NCI-H226 (cell line): Measurements from ENCODE around the gene TAMALIN.

Source experiments
- DNase-seq: peaks from one replicate; pipeline ENCODE4 v3.0.0-alpha.2; 2015

Gene TAMALIN

DNA sequence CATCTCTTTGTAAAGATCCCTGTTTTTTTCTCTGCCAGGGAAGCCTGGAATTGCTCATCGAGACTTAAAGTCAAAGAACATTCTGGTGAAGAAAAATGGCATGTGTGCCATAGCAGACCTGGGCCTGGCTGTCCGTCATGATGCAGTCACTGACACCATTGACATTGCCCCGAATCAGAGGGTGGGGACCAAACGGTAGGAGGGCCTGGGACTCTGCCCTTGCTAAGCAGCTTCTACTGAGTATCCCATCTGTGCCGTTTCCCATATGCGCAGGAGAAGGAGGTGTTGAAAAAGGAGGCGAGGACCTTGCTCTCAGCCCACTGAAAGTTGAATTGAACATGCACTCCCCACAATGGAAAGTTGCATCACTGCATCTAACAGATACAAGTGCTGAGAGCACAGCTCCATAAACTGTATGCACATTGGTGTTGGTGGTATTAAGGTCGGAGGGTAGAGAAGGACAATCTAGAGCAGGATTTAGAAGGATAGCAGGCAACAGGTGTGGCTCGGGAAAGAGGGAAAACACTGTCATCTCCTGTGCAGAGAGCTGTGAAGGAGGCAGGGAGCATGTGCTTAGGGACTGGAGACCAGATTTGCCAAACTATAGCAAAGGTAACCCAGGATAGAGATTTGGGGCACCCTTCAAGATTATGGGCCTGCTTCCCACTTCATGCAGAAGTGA lies 21.5 kb upstream of the TAMALIN start:
- no peak for DNase-seq

- no peak for DNase-seq
Measured at GRCh38 chr12:51986834-51987233, 19.9 kb upstream of the TAMALIN start.

DNA sequence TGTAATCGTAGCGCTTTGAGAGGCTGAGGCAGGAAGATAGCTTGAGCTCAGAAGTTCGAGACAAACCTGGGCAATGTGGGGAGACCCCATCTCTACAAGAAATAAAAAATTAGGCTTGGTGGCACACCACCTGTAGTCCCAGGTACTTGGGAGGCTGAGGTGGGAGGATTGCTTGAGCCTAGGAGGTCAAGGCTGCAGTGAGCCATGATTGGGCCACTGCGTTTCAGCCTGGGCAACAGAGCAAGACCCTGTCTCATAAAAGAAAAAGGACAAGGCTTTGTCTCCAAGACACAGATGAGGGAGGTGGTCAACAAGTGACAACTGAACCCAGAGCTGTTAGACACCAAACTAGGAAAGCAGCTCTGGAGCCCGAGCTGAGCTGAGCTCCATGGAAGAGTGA lies 14.5 kb upstream of the TAMALIN start:
- DNase-seq = no peak

- DNase-seq = no peak
Measured at GRCh38 chr12:51994539-51994820, 12.3 kb upstream of the TAMALIN start.

DNA sequence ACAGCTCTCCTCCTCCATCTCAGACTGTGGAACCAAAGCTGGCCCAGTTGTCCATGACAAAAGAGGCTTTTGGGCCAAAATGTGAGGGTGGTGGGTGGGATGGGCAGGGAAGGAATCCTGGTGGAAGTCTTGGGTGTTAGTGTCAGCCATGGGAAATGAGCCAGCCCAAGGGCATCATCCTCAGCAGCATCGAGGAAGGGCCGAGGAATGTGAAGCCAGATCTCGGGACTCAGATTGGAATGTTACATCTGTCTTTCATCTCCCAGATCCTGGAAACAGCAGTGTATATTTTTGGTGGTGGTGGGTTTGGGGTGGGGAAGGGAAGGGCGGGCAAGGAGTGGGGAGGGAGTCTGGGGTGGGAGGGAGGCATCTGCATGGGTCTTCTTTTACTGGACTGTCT lies 11.8 kb upstream of the TAMALIN start:
- DNase-seq = peak; percentile 29

GRCh38 chr12:51997136-51997535 lies 9.6 kb upstream of the TAMALIN start:
- no peak for DNase-seq

DNA sequence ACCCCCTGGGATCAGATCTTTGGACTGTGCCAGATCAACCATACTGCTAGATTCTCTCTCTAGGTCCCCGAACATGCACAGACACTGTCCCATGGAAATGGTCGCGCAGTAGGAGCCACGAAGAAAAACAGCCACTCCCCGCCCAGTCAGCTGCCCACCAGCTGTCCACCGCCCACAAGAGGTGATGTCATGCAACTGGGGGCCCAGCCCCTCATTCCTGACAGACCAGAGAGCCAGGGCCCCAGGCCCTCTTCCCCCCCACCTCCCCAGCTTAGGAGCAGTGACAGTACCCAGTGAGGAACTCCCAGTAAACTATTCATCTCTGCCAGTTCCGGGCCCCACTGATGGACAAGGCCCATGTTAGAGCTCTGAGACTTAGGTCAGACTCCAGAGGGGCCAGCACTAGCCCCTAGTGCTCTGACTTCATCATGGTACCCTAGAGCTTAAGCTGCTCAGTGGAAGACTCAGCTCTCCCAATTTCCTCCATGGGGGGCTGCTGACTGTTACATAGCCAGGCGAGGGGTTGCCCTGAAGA lies 3.7 kb upstream of the TAMALIN start:
- no peak for DNase-seq

DNA sequence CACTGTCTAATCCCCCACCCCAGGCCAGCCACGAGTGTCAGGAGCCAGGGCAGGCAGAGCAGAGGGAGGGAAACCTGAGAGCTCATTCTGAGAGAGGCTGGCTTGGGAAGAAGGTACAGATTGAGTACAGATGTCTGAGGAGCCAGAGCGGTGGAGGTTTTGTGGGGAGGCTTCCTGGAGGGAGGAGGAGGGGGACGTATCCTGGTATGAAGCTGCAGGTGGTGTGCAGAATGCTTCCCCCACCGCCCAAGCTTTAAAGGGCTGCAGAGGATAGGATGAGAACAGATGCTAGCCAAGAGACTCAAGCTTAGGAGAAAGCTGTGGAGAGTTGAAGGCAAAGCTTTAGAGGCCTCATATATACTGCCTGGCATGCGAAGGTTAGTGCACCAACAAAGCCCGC lies 3.2 kb upstream of the TAMALIN start:
- DNase-seq = no peak

DNA sequence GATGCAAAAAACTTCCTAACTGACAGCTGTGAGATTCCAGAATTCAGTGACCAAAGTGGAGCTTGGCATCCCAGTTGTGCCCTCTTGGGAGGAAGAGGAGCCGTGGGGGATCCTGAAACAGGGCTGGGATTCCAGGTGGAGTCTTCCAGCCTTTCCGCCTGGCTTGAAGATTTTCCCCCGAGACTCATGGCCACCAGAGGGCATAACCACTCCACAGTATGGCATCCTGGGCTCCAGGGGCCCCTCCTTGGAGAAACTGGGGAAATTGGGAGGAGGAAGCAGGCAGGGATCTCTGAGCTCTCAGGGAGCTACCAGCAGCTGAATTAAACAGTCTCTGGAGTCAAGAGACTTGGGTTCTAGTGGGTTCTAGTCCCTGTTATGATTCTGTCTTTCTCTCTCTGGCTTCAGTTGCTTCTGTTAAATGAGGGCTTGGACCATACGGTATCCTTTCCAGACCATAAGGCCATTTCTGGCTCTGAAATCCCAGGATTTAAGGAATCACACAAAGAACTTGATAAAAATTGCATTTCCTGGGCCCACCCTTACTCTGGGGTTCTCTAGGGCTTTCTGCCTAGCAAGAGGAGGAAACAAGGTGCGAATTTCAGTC lies 2.6 kb upstream of the TAMALIN start:
- DNase-seq = peak; percentile 56

- no peak for DNase-seq
Measured at GRCh38 chr12:52005218-52005902, 1.4 kb upstream of the TAMALIN start.

DNA sequence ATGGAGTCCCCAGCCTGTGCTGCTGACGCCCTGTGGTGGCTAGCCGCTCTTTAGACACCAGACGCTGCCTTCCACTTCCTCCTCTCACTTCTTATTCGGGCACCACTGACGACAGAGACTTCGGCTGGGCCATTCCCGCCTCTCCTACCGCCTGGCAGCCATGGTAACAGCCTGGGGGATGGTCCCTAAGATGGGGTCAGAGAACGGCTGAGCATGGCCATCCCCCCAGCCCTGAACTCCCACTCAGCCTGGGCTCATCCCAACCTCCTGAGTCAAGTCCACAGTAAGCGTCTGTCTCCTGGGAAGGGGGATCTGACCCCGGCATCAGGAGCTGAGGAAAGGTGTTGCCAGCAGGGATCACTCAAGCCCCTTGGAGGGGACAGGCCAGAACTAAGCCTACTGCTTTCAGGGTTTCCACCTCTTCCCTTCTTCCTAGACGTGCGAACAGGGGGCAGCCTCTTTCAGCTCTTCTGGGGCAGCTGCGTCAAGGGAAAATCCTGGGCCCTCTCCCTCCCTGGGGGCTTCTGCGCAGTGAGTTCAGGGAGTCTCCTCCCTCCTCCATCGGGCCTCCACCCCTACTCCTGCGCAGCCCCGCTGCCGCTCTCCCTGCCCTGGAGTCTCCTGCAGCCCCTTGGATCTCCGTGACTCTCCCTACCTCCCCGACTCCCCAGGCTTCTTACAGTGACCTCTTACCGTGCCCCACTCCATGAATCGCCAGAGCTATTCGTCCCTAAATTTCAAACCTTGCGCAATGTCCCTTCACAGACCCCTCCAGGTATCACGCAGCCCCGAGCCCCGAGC lies 643 bp upstream of the TAMALIN start:
- DNase-seq = no peak

DNA sequence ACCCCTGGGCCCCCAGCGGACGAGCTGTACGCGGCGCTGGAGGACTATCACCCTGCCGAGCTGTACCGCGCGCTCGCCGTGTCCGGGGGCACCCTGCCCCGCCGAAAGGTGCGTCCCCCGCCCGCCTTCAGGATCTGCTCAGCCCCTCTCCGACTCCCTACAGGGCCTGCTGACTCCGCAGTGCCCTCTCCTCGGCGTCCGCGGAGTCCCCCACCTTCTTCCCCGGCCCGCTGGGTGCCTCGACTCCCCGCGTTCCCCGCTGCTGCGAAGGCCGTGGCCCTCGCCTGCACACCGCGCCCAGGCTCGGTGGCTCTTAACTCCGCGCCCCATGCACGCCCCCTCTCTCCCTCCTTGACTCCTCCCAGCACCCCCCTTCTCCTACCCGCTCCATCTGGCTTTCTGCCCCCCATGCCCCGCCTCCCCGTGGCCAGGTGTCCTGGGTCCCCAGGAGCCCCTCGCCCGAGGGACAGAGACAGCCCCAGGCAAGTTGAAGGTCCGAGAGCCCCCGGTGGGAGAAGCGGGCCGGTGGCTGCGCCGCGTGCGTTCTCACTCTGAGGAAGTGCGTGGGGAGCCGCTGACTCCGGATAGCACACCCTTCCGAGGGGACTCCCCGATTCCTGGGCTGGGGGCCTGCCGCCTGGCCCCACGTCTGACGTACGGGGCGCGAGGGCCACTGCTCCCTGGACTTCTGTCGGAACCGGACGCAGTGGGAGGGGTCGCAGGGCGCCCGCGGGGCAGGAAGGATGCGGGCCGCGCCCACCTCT lies 594 bp downstream of the TAMALIN start:
- DNase-seq = no peak

- no peak for DNase-seq
Measured at GRCh38 chr12:52007982-52008510, 1.3 kb downstream of the TAMALIN start.

DNA sequence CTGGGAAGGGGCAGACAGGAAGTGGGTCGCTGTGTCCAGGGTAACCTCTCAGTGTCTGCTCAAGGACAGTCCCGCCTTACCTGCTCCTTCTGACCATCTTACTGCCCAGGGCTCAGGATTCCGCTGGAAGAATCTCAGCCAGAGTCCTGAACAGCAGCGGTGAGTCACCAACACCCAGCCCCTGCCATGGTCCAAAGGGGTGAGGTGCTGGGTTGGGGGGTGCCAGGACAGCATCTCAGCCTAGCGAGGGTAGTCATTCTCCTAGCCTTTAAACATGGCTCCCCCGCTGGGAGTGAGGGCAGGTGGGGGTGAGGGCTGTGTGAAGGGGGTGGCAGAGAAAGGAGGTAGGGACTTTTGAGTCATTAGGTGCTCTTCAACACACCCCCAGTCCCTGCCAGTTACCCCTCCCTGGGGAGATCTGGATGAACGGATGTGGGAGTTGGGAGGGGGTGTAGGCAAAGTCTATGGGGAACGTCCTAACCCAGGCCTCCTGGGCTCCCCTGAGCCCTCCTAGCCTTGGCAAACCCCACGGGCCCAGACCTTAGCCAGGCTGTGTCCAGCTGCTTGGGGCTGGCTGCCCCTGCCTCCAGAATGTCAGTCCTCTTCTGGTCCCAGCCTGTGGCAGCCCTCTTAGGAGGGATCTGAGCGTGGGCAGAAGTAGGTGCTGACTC lies 2.5 kb downstream of the TAMALIN start:
- no peak for DNase-seq

GRCh38 chr12:52010152-52010622 lies 3.4 kb downstream of the TAMALIN start:
- no peak for DNase-seq

DNA sequence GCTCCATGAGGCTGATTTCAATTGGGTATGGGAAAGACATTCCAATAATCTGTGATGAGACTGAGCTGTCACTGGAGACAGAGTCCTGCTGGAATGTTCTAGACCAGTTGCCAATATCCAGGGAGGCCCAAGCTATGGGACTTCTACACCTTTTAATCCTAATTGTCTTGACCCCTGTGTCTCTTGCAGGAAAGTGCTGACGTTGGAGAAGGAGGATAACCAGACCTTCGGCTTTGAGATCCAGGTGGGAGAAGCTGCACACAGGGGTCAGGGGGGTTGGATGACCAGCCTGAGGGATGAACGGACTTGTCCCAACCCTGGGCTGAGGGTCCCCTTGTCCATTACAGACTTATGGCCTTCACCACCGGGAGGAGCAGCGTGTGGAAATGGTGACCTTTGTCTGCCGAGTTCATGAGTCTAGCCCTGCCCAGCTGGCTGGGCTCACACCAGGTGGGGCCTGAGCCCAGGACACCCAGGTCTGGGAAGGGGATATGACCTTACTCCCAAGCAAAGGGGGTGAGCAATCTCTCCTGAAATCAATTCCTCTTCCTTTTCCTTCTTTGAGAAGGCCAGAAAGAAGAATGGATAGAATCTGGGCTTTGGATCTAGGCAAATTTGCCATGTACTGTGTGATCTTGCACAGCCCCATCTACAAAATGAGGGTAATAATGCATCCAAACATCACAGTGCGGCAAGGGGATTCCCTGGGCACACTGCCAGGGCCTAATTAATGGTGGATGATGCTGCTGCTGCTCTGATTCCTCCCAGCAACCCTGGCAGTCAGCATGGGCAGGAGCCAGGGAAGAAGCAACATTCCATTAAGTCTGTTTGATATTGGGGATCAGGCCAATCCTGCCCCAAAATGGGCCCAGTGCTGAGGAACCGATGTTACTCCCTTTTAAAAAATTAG lies 4.2 kb downstream of the TAMALIN start:
- DNase-seq = no peak

- DNase-seq = no peak
Measured at GRCh38 chr12:52011602-52012214, 5.0 kb downstream of the TAMALIN start.

- DNase-seq = no peak
Measured at GRCh38 chr12:52013626-52014310, 7.0 kb downstream of the TAMALIN start.
